GM21723 (cell line): Measurements from ENCODE around the gene EDN2.

ENCODE experiments used
- ATAC-seq: cut with Tn5 transposase; IDR thresholded peaks from one replicate; pipeline ENCODE4 v1.9.1; 2021; ENCODE audit warnings: mild to moderate bottlenecking, moderate library complexity; ENCODE audit not compliant: unreplicated experiment

Gene EDN2

GRCh38 chr1:41518471-41518870, 34.0 kb upstream of the EDN2 start:
- ATAC-seq = no peak

DNA sequence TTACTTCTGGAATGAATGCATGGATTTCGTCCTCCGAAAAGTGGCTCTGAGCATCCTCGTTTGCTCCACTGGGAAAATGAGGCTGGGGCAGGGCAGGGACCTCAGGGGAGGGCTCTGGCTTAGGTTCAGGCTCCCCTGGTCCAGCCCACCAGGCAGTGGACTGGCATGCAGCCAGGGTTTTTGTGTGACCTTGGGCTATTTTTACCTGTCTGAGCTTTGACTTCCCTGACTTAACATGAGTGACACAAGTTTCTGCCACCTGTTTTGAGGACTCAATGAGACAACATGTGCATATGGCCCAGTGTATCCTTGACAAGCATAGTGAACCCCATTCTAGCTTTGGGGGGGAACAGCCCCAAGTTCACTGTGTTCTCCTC, 32.6 kb upstream of the EDN2 start:
- no peak for ATAC-seq

GRCh38 chr1:41516168-41517061, 31.9 kb upstream of the EDN2 start:
- peak; percentile 79 for ATAC-seq

DNA sequence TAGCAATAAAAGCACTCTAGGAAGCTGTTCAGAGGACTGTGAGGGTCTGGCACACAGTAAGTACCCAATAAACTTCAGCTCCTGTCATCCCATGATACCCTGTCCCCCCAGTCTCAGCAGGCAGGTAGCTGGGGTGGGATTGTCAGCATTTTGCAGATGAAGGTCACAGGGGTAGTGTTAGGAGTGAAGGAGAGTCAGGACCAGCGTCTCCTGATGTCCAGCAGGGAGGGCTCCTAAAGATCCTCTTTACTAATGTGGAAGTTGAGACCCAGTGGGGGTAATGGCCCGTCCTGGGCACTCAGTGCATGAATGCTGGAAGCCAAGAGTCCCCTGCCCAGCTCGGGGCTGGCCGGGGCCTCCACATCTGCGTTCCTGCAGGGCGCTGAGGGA, 31.3 kb upstream of the EDN2 start:
- no peak for ATAC-seq

- ATAC-seq = no peak
Measured at GRCh38 chr1:41515131-41515678, 30.7 kb upstream of the EDN2 start.

DNA sequence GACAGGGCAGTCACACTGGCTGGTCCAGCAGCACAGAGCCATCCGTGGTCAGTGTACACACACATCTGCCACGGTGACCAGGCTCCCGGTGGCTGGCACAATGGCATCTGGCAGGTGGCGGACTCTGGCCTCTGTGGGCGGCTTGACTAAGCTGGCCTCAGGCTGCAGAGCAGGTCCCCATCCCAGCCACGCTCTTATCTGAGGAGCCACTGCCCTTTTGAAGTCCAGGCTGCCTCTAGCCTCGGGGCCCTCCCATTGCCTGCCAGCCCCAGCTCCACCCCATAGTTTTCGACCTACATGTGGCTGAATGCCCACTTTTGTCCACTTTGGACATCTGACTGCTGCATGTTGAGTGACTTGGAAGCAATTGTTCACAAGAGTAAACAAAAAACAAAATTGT, 29.9 kb upstream of the EDN2 start:
- no peak for ATAC-seq

DNA sequence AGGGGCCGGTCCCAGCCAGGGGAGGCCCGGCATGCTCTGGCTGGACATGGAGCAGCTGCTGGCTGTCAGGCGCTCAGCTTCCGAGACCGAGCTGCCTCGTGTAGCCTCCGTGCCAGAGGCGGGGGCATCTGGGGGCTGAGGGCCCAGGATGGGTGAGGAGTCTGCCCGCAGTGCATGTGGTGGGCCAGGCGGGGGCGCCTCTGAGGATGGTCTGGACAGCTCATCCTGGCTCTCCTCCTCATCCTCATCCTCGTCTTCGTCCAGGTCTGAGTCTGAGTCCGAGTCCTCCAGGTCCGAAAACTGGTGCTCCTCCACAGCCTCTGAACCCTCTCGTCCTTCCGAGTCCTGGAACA, 28.9 kb upstream of the EDN2 start:
- ATAC-seq = no peak

DNA sequence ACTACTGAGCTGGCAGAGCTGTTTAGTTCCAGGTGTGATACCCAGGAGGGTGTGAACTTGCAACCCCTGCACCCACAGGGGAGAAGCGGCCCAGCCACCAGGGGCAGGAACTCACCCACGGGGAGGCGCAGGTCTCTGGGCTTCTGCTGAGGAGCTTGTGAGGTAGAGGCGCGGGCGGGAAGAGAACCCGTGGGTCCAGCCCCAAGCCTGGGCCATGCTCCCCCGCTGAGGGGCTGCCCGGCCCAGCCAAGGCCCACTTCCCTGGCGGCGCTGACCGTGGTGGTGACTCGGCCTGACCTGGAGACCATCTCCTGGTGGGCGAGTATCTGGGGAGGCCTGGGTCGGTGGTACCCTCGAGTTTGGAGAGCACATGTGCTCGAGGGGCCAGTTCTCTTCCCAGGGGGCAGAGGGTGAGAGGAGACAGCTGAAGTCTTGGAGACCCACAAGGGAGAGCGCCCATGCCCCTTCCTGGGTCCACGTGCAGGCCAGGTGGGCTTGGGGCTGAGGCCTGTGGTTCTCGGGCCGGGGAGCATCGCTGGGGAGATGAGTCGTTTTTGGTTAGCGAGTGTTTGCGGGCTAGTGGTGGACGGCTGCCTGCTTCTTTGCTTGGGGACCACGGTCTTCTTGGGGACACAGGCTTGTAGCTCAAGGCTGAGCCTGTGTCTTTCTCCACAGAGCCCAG, 28.4 kb upstream of the EDN2 start:
- ATAC-seq = no peak

DNA sequence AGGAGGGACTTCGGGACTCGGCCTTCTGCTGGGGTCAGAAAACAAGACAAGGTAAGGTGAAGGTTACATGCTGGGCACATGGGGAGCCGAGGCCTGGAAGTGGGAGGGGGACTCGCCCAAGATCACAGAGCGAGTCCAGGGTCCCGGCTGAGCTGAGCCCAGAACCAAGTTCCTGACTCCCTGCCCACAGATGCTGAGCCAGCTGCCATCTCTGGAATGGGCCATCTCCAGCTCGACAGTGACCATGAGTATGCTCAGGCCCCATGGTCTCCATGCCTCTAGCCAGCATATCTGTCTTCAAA, 26.7 kb upstream of the EDN2 start:
- no peak for ATAC-seq

GRCh38 chr1:41510531-41511238, 26.2 kb upstream of the EDN2 start:
- ATAC-seq = no peak

- no peak for ATAC-seq
Measured at GRCh38 chr1:41509270-41509671, 24.8 kb upstream of the EDN2 start.

DNA sequence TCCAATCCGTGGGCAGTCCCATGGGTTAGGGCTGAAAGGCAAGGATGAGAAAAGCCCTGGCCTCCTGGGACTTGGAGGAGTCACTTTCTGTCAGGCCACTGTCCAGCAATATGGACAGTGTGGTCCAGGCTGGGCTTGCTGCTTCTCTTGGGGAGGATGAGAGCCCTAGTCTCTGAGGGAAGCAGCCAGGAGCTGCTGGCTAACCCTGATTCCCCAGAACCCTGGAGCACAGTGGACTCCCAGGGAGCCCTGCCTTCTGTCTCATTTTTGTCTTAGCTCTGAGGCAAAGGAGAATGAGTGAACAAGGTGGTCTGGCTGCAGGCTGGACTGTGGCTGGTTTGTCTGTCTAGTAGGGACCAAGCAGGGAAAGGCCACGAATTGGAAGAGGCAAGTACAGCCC, 23.8 kb upstream of the EDN2 start:
- no peak for ATAC-seq

- ATAC-seq = no peak
Measured at GRCh38 chr1:41507836-41508235, 23.4 kb upstream of the EDN2 start.

DNA sequence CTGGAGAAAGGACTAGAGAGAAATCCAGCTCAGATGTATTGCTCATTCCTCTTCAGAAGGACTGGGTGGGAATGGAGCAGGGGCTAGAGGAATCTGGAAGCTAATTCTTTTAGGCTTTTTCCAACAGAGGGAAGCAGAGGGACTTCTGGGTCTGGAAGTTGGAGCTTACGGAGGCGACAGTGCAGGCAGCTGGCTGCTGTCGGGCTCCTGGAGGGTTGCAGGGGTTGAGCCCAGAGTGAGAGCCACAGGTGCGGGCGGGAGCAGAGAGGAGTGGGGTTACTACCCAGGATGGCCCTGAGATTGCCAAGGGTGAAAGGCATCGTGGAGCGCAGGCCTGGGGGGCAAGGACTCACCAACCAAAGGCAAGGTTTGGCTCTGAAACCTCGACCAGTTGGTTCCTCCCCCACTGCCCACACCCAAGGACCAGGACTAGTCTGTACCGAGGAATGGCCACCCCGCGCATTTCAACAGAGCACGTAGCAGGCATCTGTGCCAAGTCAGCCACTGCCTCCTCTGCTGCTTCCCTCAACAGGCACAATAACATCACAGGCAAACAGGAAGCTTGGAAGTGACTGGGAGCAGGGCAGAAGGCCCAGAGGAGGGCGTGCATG, 22.7 kb upstream of the EDN2 start:
- ATAC-seq = no peak

DNA sequence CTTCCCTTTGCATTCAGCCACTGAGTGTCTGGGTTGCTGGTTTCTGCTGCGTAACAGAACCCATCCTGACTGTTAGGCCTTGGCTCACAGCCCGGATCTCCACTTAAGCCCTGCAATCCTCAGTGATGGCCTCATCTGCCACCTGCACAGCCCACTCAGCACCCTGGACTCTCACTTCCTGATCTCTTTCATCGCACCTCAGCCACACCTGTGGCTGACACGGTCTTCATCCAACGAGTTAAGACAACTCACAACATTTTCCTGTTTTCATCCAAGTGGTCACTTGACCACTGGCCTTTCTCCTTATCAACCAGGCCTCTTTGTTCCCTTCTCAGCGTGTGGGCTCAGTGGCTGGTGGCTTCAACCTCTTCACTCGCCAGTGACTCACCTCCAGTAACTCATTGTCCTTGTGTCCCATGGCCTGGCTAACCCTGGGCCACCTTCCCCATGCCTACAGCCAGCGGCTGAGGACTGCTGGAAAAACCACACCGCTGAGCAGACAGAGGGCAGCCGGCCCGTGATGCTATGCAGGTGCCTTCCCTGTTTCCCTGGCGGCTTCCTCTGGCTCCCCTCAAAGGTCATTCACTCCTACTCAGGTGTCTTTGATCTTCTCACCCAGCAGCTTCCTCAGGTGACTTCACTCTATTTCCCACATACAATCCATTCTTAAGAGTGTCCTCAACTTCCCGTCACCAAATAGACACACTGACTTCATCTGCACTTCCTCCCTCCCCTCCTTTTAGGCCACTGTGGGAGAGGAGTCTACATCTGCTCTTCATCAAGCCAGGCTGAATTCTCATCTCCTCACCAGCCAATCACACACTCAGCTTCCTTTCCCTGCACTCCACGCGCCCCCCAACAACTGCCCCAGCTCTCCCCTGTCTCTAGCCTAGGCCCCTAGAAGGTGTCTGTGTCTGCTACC, 19.9 kb upstream of the EDN2 start:
- no peak for ATAC-seq

GRCh38 chr1:41503538-41504113, 19.1 kb upstream of the EDN2 start:
- no peak for ATAC-seq

DNA sequence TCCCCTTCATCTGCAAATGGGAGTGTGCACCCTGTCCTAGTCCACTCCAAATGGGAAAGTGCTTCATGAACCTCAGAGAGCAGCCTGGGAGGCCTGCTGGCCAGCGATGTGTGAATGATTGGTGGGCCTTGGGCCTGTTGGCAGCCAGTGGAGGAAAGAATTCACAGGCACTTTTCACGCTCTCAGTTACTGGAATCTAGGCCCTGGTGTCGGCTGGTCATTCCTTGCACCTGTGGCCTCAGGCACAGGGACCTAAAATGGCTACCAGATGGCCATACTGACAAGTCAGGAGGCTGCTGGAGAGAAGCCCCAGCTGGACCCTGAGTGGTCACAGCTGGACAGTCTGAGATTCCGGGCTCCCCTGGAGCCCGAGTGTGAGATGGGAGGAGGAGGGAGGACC, 18.4 kb upstream of the EDN2 start:
- no peak for ATAC-seq

- no peak for ATAC-seq
Measured at GRCh38 chr1:41501581-41501980, 17.1 kb upstream of the EDN2 start.

DNA sequence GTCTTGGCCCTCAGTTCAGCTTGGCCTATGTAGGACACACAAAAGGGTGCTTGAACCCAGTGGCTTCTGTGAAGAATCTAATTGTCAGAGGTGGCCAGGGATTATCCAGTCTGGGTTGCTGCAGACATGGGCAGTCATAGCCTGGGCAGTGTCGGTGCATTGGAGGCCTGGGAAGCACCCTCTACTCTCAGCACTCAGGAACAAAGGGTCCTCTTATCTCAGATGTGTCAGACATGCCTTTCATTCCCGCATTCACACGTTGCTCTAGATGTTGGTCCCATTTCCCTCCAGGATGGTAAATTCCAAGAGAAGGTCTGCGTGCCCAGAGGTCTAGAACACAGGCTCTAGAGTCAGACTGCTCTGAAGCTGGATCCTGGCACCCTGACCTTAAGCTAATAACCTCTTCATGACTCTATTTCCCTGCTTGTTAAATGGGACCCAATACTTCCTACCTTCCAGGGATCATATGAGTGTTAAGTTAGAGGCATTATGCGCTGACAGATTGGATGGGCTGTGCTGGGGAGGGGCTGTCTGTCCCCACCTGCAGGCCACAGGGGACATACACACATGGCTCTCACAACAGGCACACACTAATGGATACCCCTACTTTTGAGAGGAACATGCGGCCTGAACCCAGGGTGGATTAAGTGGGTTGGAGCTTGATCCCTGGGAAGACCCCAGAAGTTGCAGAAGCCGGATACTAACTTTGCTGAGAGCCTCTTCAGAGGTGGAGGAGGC, 16.5 kb upstream of the EDN2 start:
- no peak for ATAC-seq
